Measurements from ENCODE around the gene TSPAN18. TPM values are rescaled to one million over a fixed set of nuclear protein-coding genes. Genes with fewer than 3 reads are reported as not detected.
A peak's percentile ranks its signal among the peaks of the same experiment; 100 is the strongest.

TSPAN18 gene
- total and polyA plus RNA-seq, 7 donors = 5.2 to 21.7 (median 8.0) TPM

GRCh38 chr11:44954051-44954906 lies 227.5 kb downstream of the TSPAN18 start:
- ATAC-seq = no peak
- 81 to 85% (median 84%) methylated on average over 12 of the region's 12 CpGs for WGBS, 3 donors
- Histone ChIP-seq H3K4me1 (no peaks in the 10 kb centered on the region), H3K36me3 (ENCODE audit: insufficient read depth in 1 of 2, low read depth in 1 of 2) (no peaks in the 10 kb centered on the region), H3K9me3 (no peaks in the 10 kb centered on the region), H3K4me3 (no peak overlapping the region), H3K27ac (no peak overlapping the region), H3K27me3 (ENCODE audit: insufficient read depth in 3 of 3, low read length in 2 of 3) (peaks cover 0 to 16% (median 0%) of the 10 kb centered on the region in 3 donors)
- no peak for TF ChIP-seq CTCF (IDR thresholded peaks at IDR 0.05)
- no peak for DNase-seq
- intact Hi-C loops (cut with DNase I) = loop anchor here (5.0 kb wide), 2 partner anchors 68 to 83 kb away; no protein-coding TSS in a partner anchor

GRCh38 chr11:44955015-44955738 lies 228.4 kb downstream of the TSPAN18 start:
- H3K9me3 ChIP-seq = no peaks in the 10 kb centered on the region
- H3K27ac ChIP-seq = no peak overlapping the region
- 66 to 77% (median 67%) methylated on average over 5 of the region's 5 CpGs for WGBS, 3 donors
- H3K27me3 ChIP-seq (ENCODE audit: insufficient read depth in 3 of 3, low read length in 2 of 3) = peaks cover 0 to 9% (median 0%) of the 10 kb centered on the region in 3 donors
- H3K4me3 ChIP-seq = no peak overlapping the region
- no peaks in the 10 kb centered on the region for H3K36me3 ChIP-seq (ENCODE audit: insufficient read depth in 1 of 2, low read depth in 1 of 2)
- ATAC-seq (peak; percentile 39 to 56 (median 53)), DNase-seq (peak; percentile 73 to 77)
- no peaks in the 10 kb centered on the region for H3K4me1 ChIP-seq
- intact Hi-C loops (cut with DNase I) = no loop called here
- TF ChIP-seq CTCF (IDR thresholded peaks at IDR 0.05) = no peak

- WGBS, 3 donors = 27 to 40% (median 35%) methylated on average over 30 to 35 of the region's 35 CpGs
- ATAC-seq = no peak
- H3K9me3 ChIP-seq = no peaks in the 10 kb centered on the region
- no peak for DNase-seq
- no peak for TF ChIP-seq CTCF (IDR thresholded peaks at IDR 0.05)
- no peak overlapping the region for H3K4me3 ChIP-seq
- H3K36me3 ChIP-seq (ENCODE audit: insufficient read depth in 1 of 2, low read depth in 1 of 2) = no peaks in the 10 kb centered on the region
- no peak overlapping the region for H3K27ac ChIP-seq
- H3K4me1 ChIP-seq = no peaks in the 10 kb centered on the region
- intact Hi-C loops (cut with DNase I) = no loop called here
- H3K27me3 ChIP-seq (ENCODE audit: insufficient read depth in 3 of 3, low read length in 2 of 3) = peaks cover 0 to 9% (median 0%) of the 10 kb centered on the region in 3 donors
These were observed 230.3 kb downstream of the TSPAN18 start for GRCh38 chr11:44957040-44957515.

GRCh38 chr11:44957776-44958564 lies 231.2 kb downstream of the TSPAN18 start:
- DNase-seq = no peak
- no peaks in the 10 kb centered on the region for H3K36me3 ChIP-seq (ENCODE audit: insufficient read depth in 1 of 2, low read depth in 1 of 2)
- intact Hi-C loops (cut with DNase I) = no loop called here
- no peaks in the 10 kb centered on the region for H3K4me1 ChIP-seq
- no peak for ATAC-seq
- H3K9me3 ChIP-seq = no peaks in the 10 kb centered on the region
- no peak overlapping the region for H3K4me3 ChIP-seq
- no peak overlapping the region for H3K27ac ChIP-seq
- 58 to 62% (median 61%) methylated on average over 8 of the region's 8 CpGs for WGBS, 3 donors
- TF ChIP-seq CTCF (IDR thresholded peaks at IDR 0.05) = no peak
- H3K27me3 ChIP-seq (ENCODE audit: insufficient read depth in 3 of 3, low read length in 2 of 3) = peaks cover 0 to 9% (median 0%) of the 10 kb centered on the region in 3 donors
